ENCODE measurements around the gene PIK3CB. TPM values are rescaled to one million over a fixed set of nuclear protein-coding genes. Genes with fewer than 3 reads are reported as not detected.
A peak's percentile ranks its signal among the peaks of the same experiment; 100 is the strongest.

PIK3CB gene
- total and polyA plus RNA-seq, 11 donors = 6.9 to 38.1 (median 29.4) TPM

GRCh38 chr3:138781012-138781470 is 53.7 kb downstream of the PIK3CB start:
- DNase-seq (no peak), ATAC-seq (peak in 1 of 4 donors; percentile 17)
- Histone ChIP-seq H3K27ac (peak overlapping the region in 1 of 12 donors; percentile 61), H3K27me3 (no peaks in the 10 kb centered on the region), H3K4me1 (peaks cover 0 to 24% (median 5%) of the 10 kb centered on the region in 12 donors), H3K9me3 (no peaks in the 10 kb centered on the region), H3K36me3 (no peaks in the 10 kb centered on the region), H3K4me3 (no peak overlapping the region)
- TF ChIP-seq POLR2A (IDR thresholded peaks at IDR 0.05) (no peak), CTCF (IDR thresholded peaks at IDR 0.05) (no peak)
- intact Hi-C loops (cut with DNase I) = no loop called here
- WGBS, 4 donors = 75 to 78% (median 76%) methylated on average over 5 of the region's 5 CpGs

DNA sequence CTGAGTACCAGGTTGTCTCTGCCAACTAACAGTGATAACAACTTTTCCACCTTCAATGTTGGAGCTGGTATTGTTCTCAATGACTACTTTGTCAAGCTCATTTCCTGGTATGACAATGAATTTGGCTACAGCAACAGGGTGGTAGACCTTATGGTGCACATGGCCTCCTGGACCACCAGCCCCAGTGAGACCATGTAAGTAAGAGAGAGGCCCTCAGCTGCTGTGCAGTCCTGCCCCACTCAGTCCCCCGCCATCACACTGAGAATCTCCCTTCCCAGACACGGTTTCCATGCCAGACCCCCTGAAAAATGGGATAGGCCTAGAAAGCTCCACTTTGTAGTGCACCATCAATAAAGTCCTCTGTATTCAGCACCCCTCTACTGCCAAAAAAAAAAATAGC is 56.1 kb downstream of the PIK3CB start:
- no peaks in the 10 kb centered on the region for H3K27me3 ChIP-seq

DNA sequence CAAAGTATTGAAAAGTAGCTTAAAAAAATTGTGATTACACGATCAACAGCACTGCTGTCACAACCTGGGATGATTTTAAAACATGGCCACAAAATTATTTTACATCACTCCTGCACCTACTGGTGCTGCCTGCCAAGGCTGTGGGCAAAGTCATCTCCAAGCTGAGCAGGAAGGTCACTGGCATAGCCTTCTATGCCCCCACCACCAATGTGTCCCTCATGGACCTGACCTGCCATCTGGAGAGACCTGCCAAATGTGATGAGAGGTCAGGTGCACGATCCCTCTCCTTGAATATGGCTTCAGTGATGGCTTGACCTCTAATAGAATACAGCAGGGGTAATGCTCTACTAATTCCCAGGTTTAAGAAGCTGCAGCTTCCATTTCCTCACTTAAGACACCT is 57.8 kb downstream of the PIK3CB start:
- intact Hi-C loops (cut with DNase I) = loop anchor here in 3 of 10 donors (5.0 to 10.0 kb wide), 2 partner anchors 58 to 140 kb away; partner anchors contain the start of gene PIK3CB (in 3 of the 3)
- no peaks in the 10 kb centered on the region for H3K27me3 ChIP-seq
- no peak overlapping the region for H3K4me3 ChIP-seq
- no peaks in the 10 kb centered on the region for H3K36me3 ChIP-seq
- ATAC-seq (peak in 1 of 4 donors; percentile 8), DNase-seq (no peak)
- H3K4me1 ChIP-seq = peaks cover 9 to 43% (median 24%) of the 10 kb centered on the region in 12 donors
- H3K27ac ChIP-seq = no peak overlapping the region
- WGBS, 4 donors = 66 to 82% (median 78%) methylated on average over 2 of the region's 2 CpGs
- no peaks in the 10 kb centered on the region for H3K9me3 ChIP-seq
- TF ChIP-seq POLR2A (IDR thresholded peaks at IDR 0.05) (no peak), CTCF (IDR thresholded peaks at IDR 0.05) (no peak)

More for the DNA sequence above, 56.1 kb downstream of the PIK3CB start:
- Histone ChIP-seq H3K27ac (no peak overlapping the region), H3K4me1 (peaks cover 9 to 44% (median 23%) of the 10 kb centered on the region in 12 donors), H3K9me3 (no peaks in the 10 kb centered on the region), H3K36me3 (no peaks in the 10 kb centered on the region), H3K4me3 (no peak overlapping the region)
- intact Hi-C loops (cut with DNase I) = loop anchor here in 3 of 10 donors (5.0 to 10.0 kb wide), 2 partner anchors 56 to 139 kb away; partner anchors contain the start of gene PIK3CB (in 3 of the 3)
- 93 to 100% (median 98%) methylated on average over 2 of the region's 2 CpGs for WGBS, 4 donors
- TF ChIP-seq POLR2A (IDR thresholded peaks at IDR 0.05) (no peak), CTCF (IDR thresholded peaks at IDR 0.05) (no peak)
- ATAC-seq (no peak), DNase-seq (no peak)

DNA sequence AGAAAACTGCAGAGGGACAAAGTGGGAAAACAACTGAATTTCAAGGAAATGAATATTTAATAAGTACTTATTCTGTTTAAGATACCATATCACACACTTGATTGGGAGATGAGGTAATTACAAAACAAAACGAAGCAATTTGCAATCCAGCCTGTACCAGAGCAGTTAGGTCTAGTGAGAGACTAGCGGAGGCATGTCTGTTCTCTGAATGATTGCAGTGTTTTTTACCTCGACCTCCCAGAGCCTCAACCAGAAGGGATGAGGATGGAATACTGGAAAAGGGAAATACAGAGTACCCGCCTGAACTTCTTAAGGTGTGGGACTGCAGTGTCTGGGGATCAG is 59.5 kb downstream of the PIK3CB start:
- Histone ChIP-seq H3K36me3 (no peaks in the 10 kb centered on the region), H3K4me3 (no peak overlapping the region), H3K27me3 (no peaks in the 10 kb centered on the region), H3K27ac (peak overlapping the region; percentile 37 to 79 (median 59)), H3K9me3 (no peaks in the 10 kb centered on the region), H3K4me1 (peaks cover 9 to 41% (median 22%) of the 10 kb centered on the region in 12 donors)
- TF ChIP-seq CTCF (IDR thresholded peaks at IDR 0.05) (no peak), POLR2A (IDR thresholded peaks at IDR 0.05) (no peak)
- 53 to 61% (median 56%) methylated on average over 4 of the region's 4 CpGs for WGBS, 4 donors
- ATAC-seq = peak in 2 of 4 donors; percentile 19 to 21
- intact Hi-C loops (cut with DNase I) = loop anchor here in 3 of 10 donors (5.0 to 10.0 kb wide), 2 partner anchors 60 to 142 kb away; partner anchors contain the start of gene PIK3CB (in 3 of the 3)
- no peak for DNase-seq

Measured in heart left ventricle (tissue), 16 donors.